Subcutaneous abdominal adipose tissue (tissue), 5 donors: ENCODE results near the gene VSIG2.

ENCODE experiments used
- H3K27ac ChIP-seq: one replicate; pipeline ENCODE4 v1.7.0; 2013; ENCODE audit warnings: low read depth, mild to moderate bottlenecking, inconsistent platforms, low read length, moderate library complexity
- H3K27me3 ChIP-seq, 5 donors: one replicate each; pipeline ENCODE4 v1.7.0; 2013; ENCODE audit warnings: low read length in 5 of 5, inconsistent platforms in 1 of 5; ENCODE audit not compliant: control insufficient read depth in 5 of 5, insufficient read depth in 4 of 5
- H3K36me3 ChIP-seq, 5 donors: one replicate each; pipeline ENCODE4 v1.7.0; 2013; ENCODE audit warnings: low read length in 5 of 5; ENCODE audit not compliant: control insufficient read depth in 5 of 5, insufficient read depth in 5 of 5
- H3K4me1 ChIP-seq, 5 donors: one replicate each; pipeline ENCODE4 v1.7.0; 2013; ENCODE audit warnings: low read length in 5 of 5, mild to moderate bottlenecking in 3 of 5, moderate library complexity in 1 of 5; ENCODE audit not compliant: control insufficient read depth in 5 of 5, insufficient read depth in 5 of 5
- H3K4me3 ChIP-seq, 5 donors: one replicate each; pipeline ENCODE4 v1.7.0; 2013; ENCODE audit warnings: low read length in 5 of 5, low read depth in 1 of 5
- H3K9ac ChIP-seq, 5 donors: one replicate each; pipeline ENCODE4 v1.7.0; 2013; ENCODE audit warnings: low read length in 5 of 5, mild to moderate bottlenecking in 4 of 5, moderate library complexity in 3 of 5
- H3K9me3 ChIP-seq, 5 donors: one replicate each; pipeline ENCODE4 v1.7.0; 2013; ENCODE audit warnings: low read length in 5 of 5; ENCODE audit not compliant: control insufficient read depth in 5 of 5
- donor health status: healthy.
- donor health status: healthy.
- donor health status: healthy.
- donor health status: healthy.
- donor health status: healthy.

VSIG2 gene, protein sequence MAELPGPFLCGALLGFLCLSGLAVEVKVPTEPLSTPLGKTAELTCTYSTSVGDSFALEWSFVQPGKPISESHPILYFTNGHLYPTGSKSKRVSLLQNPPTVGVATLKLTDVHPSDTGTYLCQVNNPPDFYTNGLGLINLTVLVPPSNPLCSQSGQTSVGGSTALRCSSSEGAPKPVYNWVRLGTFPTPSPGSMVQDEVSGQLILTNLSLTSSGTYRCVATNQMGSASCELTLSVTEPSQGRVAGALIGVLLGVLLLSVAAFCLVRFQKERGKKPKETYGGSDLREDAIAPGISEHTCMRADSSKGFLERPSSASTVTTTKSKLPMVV

DNA sequence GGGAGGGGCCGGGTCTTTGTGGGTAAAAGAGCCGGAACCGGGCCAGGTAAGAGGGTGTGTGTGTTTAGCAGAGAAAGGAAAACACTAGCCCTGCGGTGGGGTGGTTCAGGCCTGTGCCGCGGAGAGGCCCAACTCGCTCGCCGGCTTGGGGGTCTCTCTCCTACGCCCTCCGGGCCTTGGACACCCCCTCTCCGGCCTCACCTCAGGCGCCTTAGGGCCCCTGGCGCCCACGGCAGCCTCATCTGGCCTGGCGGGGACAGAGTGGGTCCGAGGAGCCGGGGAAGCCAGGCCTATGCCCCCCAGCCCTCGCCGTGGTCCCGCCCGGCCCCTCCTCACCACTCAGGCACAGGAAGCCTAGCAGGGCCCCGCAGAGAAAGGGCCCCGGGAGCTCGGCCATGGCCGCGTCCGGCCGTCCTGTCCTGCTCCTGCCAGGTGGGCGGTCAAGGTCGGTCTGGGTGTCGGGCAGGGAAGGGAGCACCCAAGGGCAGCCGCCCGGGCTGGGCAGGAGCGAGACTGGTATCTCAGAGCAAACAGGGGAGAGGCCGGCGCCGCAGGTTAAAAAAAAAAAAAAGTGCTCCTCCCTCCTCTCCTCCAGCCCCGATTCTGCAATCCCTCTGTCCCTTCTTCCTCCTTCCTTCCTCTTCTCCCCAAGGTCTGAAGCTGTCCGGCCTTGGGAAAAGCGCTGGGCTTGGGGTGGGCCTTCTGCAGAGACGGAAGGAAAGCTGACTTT, at the start of gene VSIG2:
TSS of gene VSIG2 (minus strand) at position 515 of the 730 bp plus-strand sequence. CDS start at position 397, 118 bp downstream.
- Histone ChIP-seq H3K9ac (no peak within 1 kb of the TSS), H3K27me3 (peaks cover 5 to 40% (median 33%) of the 10 kb centered on the region in 5 donors), H3K4me3 (no peak within 1 kb of the TSS), H3K9me3 (no peaks in the 10 kb centered on the region), H3K4me1 (peaks cover 2 to 90% (median 30%) of the 10 kb centered on the region in 5 donors), H3K27ac (no peak within 1 kb of the TSS), H3K36me3 (peaks cover 0 to 33% (median 21%) of the 10 kb centered on the region in 5 donors)

DNA sequence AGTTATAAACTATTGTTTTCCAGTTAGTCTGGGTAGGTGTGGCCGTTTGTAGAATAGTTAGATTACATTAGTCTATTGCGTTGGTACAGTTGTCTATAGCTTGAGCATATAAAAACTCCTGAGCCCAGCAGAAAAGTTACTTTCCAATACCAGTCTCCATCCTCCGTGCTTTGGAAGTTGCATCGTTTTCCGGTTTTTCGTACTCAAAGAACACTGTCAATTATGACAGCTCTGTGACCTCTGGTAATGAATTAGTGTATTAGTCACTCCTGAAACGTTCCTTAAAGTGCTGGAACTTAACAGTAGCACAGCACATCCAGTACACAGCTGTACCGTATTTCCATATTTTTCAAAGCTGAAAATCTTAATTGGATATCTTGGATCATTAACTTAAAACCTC, 49.0 kb upstream of the VSIG2 start:
- Histone ChIP-seq H3K4me3 (peak overlapping the region; percentile 80 to 89 (median 88)), H3K27ac (peak overlapping the region; percentile 96), H3K4me1 (peaks cover 4 to 29% (median 25%) of the 10 kb centered on the region in 5 donors), H3K9me3 (no peaks in the 10 kb centered on the region), H3K36me3 (peaks cover 0 to 7% (median 2%) of the 10 kb centered on the region in 5 donors), H3K9ac (peak overlapping the region; percentile 81 to 94 (median 90)), H3K27me3 (no peaks in the 10 kb centered on the region)

DNA sequence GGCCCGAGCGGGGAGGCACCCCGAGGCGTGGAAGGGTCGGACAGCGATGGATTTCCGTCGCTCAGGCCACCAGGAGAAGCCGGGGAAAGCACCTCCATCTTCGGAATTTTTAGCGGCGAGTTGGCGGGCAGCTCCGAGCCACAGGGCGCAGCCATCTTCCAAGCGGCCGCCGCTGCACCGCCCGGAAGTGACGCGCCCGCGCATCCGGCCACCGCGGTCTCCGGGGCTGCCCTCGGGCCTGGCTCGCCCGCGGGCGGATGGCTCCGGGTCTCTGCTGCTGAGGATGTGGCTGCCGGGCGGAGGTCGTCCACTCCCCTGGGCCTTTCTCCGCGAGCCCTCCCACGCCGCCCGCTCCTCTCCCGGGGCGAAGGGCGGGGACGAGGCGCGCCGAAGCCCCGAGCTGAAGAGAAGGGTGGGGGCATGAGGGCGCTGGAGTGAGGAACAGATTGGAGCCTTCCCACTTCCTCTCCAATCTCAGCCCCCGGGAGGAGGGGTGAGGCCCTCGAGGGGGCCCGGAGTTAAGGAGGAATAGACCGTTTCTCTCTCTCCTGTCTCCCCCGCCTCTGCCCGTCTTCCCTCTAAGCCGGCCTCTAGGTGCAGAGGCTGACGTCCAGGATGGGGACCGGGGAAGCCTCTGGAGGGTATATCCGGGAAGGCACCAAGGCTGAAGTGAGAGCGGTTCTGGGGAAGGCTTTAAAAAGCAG, 48.3 kb upstream of the VSIG2 start, which contains the start of gene MSANTD2:
TSS of gene MSANTD2 (minus strand) at position 181 of the 704 bp plus-strand sequence. CDS start at position 155, 26 bp downstream.
- no peaks in the 10 kb centered on the region for H3K9me3 ChIP-seq
- peak within 1 kb of the TSS; percentile 81 to 94 (median 90) for H3K9ac ChIP-seq
- H3K36me3 ChIP-seq: peaks cover 0 to under 1% (median 0%) of the 10 kb centered on the region in 5 donors
- peaks cover 4 to 29% (median 25%) of the 10 kb centered on the region in 5 donors for H3K4me1 ChIP-seq
- peak within 1 kb of the TSS; percentile 80 to 89 (median 88) for H3K4me3 ChIP-seq
- H3K27me3 ChIP-seq: no peaks in the 10 kb centered on the region
- H3K27ac ChIP-seq: peak within 1 kb of the TSS; percentile 96

DNA sequence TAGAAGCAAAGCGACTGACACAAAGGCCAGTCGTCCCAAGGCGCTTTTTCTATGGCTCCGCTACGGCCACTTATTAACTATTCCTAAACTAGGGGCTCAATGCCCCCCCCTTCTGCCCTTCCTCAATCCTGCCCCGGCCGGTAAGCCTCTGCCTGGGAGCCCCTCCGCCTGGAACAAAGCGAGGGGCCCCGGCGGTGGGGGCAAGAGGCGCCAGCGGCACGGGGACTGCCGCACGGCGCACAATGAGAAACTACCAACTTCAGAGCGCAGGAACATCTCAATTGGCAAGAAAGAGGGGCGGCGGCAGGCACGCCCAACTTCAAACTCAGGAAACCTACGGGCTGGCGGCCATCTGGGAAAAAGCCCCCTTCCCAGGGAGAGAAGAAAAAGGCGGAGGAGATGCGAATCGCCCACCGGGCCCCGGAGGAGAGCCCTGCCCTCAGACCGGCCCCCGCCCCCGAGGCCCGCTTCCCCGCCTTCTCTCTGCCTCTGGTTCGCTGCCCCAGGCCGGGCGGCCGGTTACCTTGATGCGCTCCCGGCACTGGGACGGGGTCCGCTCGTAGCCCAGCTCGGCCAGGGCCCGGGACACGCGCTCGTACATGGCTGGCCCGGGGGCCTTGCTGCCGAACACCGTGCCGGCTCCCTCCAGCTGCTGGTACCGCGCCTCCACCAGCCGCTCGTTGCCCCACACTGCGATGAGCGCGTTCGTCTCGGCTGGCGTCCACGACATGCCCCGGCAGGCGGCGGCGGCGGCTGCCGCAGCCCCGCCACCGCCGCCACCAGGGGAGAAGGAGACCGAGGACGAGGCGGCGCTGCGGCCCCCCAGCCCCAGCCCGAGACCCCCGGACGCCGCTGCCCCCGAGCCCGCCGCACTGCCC, 47.5 kb upstream of the VSIG2 start:
- peaks cover 4 to 29% (median 25%) of the 10 kb centered on the region in 5 donors for H3K4me1 ChIP-seq
- no peaks in the 10 kb centered on the region for H3K9me3 ChIP-seq
- peak overlapping the region; percentile 69 to 88 (median 87) for H3K4me3 ChIP-seq
- no peaks in the 10 kb centered on the region for H3K36me3 ChIP-seq
- H3K9ac ChIP-seq: peak overlapping the region; percentile 52 to 94 (median 90)
- no peaks in the 10 kb centered on the region for H3K27me3 ChIP-seq
- H3K27ac ChIP-seq: peak overlapping the region; percentile 96

DNA sequence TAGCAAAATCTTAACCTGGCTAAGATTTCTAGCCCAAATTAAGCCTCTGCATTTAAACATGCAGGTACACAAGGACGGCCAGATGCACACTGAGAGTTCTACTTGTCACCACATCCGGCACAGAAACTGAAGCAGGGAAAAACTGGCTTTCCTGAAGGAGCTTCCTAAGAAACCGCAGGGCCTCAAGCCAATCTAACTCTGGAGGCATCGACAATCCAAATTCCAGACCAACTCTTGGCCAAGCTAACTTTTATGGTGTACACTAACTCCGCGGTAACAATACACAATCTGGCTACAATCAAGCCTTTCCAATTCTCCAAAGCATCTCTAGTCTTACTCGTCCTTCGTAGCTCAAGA, 46.9 kb upstream of the VSIG2 start:
- Histone ChIP-seq H3K27ac (peak overlapping the region; percentile 96), H3K36me3 (no peaks in the 10 kb centered on the region), H3K9ac (peak overlapping the region; percentile 52 to 94 (median 90)), H3K9me3 (no peaks in the 10 kb centered on the region), H3K4me3 (peak overlapping the region; percentile 69 to 88 (median 87)), H3K27me3 (no peaks in the 10 kb centered on the region), H3K4me1 (peaks cover 4 to 29% (median 25%) of the 10 kb centered on the region in 5 donors)

DNA sequence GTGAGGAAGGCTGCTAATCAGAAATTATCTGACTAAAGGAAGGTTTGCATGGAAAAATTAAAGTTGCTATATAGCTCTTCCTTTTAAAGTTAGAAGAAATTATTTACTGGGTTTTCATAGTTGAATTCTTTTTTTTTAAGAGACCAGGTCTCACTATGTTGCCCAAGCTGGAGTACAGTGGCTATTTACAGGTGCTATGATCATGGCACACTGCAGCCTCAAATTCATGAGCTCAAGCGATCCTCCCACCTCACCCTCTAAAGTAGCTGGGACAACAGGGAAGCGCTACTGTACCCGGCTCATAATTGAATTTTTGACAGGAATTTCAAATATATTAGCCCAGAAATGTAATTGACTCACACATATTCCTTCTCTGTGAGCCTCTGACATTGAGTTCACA, 44.3 kb upstream of the VSIG2 start:
- no peak overlapping the region for H3K27ac ChIP-seq
- peaks cover 4 to 31% (median 24%) of the 10 kb centered on the region in 5 donors for H3K4me1 ChIP-seq
- no peak overlapping the region for H3K9ac ChIP-seq

DNA sequence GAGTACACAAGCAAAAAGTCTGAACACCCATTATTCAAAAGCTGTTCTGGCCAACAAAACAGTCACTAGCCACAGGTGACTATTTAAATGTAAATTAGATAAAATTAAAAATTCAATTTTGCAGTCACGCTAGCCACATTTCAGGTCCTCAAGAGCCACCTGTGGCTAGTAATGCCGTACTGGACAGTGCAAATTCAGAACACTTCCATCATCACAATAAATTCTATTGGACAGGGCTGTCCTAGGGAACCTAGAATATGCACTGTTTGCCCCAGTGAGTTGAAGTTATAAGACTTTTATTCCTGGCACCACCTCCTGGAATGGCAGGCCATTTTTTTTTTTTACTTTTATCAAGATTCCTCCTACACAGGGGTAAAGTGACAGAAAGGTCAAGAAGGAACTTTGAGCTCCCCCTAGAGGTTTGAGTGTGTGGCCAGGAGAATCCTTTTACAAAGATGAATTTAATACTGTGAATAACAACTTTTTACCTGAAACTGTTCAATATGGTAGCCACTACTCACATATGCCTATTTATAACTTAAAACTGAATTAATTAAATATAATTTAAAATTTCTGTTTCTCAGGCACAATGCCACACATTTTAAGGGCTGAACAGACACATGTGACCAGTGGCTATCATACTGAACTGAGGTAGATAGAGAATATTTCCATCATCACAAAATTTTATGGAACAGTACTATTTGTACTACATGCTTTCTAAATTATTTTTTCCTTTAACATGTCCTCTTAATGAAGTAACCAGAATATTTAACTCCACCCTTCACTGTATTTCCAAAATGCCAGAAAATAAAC, 41.6 kb upstream of the VSIG2 start:
- Histone ChIP-seq H3K4me3 (no peak overlapping the region), H3K36me3 (no peaks in the 10 kb centered on the region), H3K9ac (no peak overlapping the region), H3K27me3 (no peaks in the 10 kb centered on the region), H3K27ac (no peak overlapping the region), H3K4me1 (peaks cover 0 to 16% (median 8%) of the 10 kb centered on the region in 5 donors), H3K9me3 (no peaks in the 10 kb centered on the region)

More for the DNA sequence above, 44.3 kb upstream of the VSIG2 start:
- H3K27me3 ChIP-seq: no peaks in the 10 kb centered on the region
- no peak overlapping the region for H3K4me3 ChIP-seq
- H3K9me3 ChIP-seq: no peaks in the 10 kb centered on the region
- no peaks in the 10 kb centered on the region for H3K36me3 ChIP-seq

DNA sequence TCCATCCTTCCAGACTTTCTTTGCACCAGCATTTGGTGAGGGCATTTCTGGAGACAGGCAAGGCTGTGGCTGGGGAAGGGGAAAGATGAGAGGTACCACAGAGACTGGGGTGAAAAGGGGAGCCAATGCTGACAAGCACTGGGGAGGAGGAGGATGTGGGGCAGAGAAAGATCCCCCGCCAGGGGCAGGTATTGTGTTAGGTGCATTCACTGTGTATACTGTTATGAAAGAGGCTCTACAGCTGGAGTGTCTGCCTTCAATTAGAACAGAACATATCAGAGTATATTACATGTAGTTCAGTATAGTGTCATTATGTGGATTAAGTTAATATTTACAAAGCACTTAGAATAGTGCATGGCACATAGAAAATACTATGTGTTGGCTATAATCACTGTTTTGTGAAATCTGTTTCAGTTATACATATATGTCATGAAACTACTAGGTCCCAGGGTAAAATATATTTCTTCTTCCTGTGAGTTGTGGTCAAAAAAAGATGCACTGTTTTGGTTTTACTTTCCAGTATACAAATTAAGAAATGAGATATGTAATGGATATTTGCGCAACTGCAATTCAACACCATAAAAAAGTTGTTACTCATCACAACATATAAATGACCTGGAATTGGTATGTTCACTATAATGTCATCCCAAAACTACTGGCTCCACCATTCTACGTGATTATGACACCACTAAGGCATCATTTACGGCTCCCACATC, 39.7 kb upstream of the VSIG2 start:
- H3K27me3 ChIP-seq: no peaks in the 10 kb centered on the region
- no peak overlapping the region for H3K4me3 ChIP-seq
- no peaks in the 10 kb centered on the region for H3K36me3 ChIP-seq
- no peak overlapping the region for H3K27ac ChIP-seq
- H3K9me3 ChIP-seq: no peaks in the 10 kb centered on the region
- no peak overlapping the region for H3K9ac ChIP-seq
- peaks cover 0 to 9% (median 5%) of the 10 kb centered on the region in 5 donors for H3K4me1 ChIP-seq
